8988T (cell line): ENCODE data around the gene RNU4-1.

Source experiments
- DNase-seq: peaks from one replicate; pipeline ENCODE4 v3.0.0; 2011

RNU4-1 gene

DNA sequence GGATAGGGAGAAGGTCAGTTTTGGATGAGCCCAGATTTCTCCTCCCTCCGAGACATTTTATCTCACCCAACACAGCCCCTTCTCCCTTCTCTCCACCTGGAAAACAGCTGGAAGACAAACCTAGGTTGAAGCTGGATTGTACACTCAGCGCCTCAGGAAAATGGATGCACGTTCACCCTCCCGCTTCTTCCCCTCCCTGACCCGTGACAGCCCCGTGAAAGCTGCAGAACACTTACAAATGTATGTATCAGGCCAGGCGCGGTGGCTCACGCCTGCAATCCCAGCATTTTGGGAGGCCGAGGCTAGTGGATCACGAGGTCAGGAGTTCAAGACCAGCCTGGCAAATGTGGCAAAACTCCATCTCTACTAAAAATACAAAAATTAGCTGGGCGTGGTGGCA, 5.5 kb downstream of the RNU4-1 start:
- DNase-seq, result no peak

DNA sequence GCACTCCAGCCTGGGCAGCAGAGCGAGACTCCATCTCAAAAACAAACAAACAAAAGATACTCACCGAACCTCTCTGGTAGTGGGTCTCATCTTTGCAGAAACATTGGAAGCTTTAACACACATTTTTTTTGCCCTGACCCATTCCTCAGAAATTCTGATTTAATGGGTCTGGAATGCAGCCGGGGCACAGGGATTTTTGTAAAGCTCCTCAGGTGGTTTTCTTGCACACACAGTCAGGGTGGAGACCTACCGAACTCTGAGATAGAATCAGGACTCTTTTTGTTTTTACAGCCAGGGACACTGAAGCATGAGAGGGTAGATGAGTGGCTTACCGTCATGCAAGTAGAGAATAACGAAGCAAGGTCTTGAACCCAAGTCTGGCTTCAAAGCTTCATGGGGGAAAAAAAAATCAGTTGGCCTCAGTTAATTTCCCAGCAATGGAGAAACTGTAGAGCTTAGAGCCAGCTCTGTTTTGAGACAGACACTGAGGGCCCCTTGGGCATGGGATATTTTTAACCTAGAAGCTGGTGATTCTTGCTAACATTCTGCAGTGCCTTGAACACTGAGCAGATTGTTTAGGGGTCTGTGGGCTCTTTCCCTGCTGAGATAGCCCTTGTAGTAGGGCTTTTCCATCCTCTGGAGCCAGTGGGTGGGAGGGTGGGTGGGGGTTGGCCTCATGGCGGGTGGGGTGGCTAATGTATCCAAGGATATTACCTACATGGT, 6.1 kb downstream of the RNU4-1 start:
- DNase-seq, result no peak

DNA sequence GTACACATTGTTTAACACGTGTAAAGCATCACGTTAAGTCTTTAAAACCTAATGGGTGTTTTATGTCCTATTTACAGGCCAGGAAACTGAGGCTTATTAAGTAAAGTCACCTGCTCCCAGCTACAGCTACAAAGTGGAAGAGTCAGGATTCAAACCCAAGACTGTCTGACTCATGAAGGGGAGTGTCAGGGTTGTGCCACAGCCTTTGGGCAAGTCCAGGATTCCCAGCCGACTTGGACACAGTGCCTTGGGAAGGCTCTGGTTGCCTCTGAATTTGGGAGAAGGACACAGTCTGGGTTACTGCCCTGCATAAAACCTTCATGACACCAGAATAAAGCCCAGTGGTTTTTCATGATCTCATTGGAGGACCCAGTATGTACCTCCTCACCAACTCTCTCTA, 8.7 kb downstream of the RNU4-1 start:
- no peak for DNase-seq

DNA sequence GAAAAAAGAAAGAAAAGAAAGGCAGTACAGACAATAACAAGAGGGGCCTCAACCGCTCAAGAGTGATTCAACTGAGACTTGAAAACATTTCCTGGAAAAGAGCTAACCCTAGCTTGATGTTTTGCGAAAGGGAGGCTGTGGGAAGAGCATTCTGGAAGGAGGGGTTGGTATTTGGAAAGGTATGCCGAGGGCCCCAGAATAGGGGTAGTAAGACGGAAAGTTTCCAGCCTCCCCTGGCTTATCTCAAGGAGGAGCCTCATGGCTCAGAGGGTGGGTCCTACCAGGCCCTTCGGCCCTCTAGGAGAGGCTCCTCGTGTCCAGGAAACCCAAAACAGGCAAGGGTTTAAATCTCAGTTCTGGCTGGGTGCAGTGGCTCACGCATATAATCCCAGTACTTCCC, 9.7 kb downstream of the RNU4-1 start:
- DNase-seq, result no peak

DNA sequence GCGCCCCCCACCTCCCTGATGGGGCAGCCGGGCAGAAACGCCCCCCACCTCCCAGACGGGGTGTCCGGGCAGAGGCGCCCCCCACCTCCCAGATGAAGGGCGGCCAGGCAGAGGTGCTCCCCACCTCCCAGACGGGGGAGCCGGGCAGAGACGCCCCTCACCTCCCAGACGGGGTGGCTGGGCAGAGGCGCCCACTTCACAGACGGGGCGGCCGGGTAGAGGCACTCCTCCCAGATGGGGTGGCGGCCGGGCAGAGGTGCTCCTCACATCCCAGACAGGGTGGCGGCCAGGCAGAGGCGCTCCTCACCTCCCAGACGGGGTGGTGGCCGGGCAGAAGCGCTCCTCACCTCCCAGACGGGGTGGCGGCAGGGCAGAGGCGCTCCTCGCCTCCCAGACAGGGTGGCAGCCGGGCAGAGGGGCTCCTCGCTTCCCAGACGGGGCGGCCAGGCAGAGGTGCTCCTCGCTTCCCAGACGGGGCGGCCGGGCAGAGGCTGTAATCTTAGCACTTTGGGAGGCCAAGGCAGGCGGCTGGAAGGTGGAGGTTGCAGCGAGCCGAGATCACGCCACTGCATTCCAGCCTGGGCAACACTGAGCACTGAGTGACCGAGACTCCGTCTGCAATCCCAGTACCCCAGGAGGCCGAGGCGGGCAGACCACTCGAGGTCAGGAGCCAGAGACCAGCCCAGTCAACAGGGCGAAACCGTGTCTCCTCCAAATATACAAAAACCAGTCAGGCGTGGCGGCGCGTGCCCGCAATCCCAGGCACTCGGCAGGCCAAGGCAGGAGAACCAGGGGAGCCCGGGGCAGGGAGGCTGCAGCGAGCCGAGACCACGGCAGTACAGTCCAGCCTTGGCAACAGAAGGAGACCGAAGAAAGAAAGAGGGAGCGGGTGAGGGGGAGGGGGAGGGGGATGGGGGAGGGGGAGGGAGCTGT, 14.6 kb downstream of the RNU4-1 start:
- no peak for DNase-seq

DNA sequence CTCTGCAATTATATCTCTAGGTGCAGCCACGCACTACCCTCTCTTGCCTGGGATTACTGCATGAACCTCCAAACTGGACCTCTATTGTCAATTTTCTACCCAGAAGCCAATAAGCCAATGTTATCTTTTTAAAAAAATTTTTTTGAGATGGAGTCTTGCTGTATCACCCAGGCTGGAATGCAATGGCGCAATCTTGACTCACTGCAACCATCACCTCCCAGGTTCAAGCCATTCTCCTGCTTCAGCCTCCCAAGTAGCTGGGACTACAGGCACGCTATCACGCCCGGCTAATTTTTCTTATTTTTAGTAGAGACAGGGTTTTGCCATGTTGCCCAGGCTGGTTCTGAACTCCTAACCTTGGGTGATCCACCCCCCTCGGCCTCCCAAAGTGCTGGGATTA, 16.3 kb downstream of the RNU4-1 start:
- no peak for DNase-seq

DNA sequence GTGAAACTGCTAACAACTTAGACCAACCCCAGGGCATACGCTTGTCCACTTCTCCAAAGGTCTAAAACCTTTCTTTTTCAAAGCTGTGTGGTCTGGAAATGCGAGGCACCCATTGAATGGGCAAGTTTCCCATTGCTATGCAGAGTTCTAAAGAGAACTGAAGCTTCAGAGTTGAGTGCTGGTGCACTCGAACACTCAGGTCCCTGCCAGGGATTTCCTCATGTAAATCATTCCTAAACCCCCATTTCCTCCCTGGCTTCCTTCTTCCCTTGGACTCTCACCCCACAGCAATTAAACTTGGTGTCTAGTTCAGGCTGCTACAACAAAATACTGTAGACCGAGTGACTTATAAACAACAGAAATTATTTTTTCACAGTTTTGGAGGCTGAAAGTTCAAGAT, 25.3 kb downstream of the RNU4-1 start:
- DNase-seq, result no peak

DNA sequence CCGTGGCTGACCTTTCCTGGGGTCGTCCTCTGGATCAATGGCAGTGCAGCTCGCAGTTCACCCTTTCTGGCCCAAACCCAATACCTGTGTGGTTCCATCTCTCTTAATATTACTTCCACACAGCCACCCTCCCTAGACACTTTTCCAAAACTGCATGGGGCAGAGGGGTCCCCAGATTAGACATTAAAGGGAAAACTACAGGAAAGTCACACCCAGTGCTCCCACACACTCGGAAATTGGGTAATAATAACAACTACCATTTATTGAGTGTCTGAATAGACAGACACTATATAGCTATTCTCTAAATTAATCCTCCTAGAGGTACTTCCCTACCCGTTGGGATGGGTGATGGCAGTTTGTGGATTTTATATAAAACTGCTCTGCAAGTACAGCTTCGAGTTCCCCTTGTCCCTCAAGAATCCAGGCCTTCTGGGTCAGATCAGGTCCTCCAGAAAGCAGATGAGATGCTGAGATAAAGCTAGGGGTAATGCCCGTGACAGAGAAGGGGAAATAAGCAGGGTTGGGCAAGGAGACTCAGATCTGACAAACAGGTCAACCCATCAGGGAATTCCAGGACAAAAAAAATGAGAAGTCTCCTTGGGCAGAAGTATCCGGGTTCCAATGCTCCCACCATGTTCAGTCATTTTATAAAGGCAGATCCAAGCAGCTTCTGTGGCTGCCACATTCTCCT, 26.7 kb downstream of the RNU4-1 start:
- no peak for DNase-seq

DNA sequence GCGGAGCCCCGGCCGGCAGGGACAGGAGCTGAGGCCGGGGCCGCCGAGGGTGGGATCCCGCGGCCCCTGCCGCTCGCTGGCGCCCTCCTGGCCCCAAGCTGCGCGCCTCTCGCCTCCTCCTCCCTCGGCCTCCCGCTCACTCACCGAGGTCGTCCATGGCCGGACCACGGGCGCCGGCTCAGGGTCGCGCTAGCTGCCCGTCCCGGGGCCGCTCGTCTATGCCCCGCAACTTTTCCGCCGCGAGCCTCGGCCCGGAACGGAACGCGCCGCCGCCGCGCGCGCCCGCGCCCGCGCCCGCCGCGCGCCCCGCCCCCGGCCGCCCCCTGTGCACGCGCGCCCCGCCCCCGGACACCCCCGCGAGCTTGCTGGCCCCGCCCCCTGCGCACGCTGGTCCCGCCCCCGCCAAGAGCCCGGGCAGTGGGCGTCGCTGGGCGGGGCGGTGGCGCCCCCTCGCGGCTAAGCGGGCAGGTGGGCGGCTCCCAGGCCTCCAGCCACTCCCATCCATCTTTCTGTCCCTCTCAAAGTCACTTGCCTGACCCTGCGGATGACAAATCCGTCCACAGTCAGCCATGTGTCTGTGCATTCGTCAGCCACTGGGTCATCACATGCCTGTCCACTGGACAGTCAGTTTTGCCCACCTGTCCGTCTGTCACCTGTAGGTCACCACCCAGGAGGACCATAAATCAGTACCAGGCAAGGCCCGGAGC, 27.4 kb downstream of the RNU4-1 start, which contains the start of gene PXN:
Gene PXN, minus strand, starts transcription at position 258 of the 707 bp plus-strand sequence. Its CDS starts 101 bp downstream, at position 157.
- peak; percentile 77 for DNase-seq

DNA sequence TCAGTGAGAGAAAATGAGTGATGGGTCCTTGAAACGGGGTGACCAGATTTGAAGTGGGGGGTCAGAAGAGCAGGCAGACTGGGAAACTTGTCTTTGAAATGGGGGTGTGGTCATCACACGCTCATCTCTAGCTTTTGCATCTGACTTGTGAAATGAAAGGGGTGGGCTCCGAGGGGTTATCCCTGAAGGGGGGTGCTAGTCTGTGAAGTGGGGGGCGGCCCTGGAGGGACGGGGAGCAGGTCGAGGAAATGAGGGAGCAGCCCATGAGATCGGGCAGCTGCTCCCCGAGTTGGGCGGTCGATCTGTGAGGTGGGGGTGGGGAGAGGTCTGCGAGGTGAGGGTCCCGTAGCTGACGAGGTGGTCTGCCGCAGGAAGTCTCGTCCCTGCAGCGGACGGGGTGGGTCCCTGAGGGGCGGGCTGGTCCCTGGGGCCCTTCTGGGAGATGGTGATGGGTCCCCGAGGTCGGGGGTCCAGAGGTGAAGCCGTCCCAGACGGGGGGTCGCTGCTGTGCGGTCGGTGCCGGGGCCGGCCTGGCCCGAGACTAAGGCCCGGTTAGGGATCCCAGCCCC, 28.0 kb downstream of the RNU4-1 start:
- no peak for DNase-seq

DNA sequence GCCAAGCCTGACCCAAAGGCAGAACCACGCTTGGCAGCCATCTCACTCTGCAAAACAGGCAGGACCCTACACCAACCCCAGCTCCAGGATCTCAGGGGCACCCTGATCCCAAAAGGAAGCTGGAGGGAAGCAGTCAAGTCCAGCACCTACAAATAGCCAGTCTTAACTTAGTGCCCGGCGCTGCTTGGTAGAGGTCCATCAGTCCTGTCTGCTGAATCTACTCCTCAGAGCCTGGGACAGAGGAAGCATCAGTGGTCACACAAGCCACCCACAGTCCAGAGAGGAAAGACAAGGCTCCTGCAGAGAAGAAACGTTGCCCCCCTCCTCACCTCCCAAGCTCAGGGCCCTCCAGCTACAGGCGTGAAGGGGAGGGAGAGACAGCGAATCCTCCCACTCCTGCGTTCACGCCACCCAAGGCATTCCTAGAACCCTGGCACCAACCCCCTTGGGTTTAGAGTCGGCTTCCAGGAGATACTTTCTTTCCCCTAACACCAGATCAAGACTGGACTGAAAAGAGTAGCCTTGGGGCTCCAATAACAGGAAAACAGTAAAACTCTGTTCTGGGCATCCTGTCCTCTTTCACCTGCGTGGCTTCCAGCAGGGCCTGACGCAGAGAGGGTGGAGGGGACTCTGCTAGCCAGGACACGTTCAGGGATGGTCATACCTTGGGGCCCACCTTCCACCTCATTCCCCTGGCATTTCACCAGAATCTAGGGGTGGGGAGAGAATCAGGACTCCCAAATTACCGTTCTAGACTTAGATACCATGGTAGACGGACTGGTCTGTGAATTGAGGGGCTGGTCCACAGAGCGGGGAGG, 28.7 kb downstream of the RNU4-1 start:
- DNase-seq, result no peak

DNA sequence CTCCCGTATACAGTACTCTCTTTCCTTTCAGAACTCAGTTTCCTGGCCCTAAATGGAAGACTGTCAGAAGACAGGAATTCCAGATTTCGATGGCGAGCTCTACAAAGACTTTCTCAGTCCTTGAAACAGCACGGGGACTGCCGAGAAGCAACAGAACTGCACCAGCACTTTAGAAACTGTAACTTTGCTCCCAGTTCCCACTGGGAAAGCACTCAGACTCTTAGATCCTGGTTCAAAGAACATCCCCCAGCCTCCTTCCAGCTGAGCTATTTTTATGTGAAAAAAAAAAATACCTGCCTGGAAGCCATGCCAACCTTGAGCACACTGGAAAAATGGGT, 29.3 kb downstream of the RNU4-1 start:
- DNase-seq, result no peak

DNA sequence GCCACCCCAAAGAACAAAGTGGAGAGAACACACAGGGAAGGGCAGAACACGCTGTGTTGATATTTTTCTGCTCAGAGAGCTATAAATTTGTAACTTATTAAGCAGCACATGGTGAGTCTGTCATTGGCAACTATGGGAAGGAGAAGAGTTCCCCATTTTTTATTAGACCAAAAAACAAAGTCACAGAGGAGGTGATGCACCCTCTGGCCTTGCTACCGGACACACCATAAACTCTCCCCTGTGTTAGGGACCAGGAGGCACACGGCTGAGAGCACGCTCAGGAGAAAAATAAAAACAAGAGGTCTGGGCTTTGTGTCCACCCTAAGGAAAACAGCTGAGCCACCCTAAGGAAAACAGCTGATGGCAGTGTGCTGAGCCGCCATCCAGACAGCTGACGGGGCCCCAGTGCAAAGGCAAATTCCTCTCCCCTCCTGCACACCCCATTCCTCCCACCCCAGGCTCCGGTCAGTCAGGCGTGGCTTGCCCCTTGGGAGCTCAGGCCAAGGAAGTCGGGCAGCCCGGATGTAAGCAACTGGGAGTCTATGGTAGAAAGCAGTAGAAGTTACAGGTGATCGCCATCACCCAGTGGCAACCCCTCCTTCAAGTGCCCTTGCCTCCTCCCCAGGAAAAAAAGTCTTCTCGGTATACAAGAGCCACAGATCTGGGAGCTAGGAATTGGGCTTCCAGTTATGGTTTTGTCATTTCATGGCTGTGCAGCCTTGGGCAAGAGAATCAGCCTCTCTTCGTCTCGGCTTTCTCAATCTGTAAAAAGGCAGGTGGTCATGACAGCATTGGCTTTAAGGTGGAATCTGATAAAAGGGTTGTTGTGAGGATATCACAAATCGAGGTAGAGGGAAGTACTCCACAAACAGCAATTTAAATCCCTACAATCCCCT, 29.9 kb downstream of the RNU4-1 start:
- DNase-seq, result no peak

DNA sequence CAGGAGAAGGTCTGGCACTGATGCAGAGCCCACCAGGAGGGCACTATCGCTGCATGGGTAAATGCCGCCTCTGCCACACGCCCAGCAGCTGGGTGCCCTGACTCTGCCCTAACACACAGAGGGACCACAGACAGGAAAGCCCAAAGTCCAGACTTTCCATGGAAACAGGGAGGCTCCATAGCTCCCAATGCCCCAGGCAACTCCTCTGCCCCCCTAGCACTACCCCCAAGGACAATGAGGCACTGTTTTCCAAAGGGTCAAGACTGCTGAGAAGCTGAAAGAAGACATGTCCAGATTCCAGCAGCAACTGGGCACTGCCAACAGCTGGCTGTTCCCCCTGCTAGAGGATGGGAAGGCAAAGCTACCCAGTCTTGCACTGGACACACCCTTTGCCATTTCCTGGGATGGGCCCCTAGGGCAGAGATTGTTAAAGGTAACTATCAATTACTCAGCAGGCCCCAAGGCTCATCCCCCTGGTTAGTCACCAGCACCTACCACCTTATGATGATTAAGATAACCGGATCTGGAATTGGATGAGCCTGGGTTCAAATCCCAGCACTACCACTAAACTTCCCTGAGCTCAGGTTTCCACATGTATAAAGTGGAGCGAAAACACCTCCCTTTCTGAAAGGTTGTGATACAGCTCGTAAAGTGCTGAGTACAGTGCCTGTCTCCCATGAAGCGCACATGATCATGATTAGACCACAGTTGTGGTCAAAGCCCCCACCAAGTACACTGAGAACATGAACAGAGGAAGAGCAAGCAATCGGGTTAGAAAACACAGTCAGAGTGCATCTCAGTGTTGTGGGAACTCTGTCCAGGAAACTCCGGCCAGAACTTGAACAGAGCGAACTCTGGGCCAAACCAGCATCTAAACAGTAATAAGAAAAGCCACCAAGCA, 30.8 kb downstream of the RNU4-1 start:
- DNase-seq, result no peak

DNA sequence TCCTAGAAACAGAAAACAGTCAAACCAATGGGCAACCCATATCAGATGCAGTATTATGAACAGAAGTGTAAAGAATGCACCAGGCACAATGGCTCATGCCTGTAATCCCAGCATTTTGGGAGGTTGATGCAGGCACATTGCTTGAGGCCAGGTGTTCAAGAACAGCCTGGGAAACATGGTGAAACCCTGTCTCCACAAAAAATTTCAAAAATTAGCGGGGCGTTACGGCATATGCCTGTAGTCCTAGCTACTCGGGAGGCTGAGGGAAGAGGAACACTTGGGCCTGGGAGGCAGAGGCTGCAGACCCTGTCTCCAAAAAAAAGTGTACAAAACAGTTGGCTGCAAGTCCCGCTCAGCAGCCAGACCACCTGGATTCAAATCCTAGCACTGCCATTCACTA, 32.4 kb downstream of the RNU4-1 start:
- DNase-seq, result no peak

DNA sequence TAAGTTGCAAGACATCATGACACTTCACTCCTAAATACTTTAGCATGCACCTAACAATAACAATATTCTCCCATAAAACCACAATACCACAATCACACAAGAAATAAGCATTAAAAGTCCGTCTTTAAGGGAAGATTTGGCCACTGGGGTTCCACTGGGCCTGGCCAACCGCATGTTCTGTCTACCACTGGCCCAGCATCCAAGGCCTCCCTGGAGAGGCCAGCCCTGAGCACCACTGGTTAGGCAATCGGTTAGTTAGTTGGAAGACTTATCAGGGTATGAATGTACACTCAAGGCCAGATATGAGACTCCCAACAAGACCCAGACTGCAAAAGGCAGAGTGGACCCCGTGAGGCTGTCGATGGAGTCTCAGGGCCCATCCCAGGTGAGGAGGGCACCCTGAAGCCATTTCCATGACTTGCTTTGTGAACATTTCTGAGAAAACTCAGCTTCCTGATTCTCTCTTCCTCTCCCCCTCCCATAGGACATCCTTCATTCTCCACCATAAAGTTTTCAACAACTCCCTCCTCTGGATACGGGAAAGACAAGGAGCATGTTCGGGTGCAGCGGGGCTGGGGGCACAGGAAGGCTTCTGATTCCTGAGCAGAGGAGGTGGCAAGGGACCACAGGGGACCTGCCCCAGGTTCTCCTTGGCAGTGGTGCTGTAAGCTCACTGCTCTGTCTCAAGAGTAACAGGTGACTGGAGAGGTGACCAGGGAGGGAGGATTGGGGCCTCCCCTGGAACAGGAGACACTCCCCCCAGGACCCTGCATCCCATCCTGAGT, 33.4 kb downstream of the RNU4-1 start:
- no peak for DNase-seq

DNA sequence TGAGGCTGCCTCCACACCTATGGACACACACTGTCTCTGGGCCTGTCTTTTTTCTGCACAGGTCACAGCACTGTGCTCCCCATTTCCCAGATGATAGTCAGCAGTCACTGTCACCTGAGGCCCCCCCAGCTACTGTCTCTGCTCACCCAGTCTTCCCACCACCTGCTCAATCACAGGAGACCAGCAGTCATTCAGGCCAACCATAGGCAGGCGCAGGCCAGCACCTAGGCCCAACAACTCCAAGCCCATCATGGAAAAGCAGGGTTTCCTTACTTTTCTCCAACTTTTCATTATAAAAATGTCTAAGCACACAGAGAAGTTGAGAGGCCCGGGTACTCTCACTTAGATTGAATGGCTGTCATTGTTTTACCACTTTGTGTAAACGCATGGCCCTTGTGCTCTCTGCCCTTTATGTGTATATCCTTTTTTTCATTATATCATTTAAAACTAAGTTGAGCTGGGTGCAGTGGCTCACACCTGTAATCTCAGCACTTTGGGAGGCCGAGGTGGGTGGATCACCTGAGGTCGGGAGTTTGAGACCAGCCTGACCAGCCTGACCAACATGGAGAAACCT, 34.6 kb downstream of the RNU4-1 start:
- no peak for DNase-seq
